ENCODE results near the gene ARHGEF6. TPM values are rescaled to one million over a fixed set of nuclear protein-coding genes. Genes with fewer than 3 reads are reported as not detected.
A peak's percentile ranks its signal among the peaks of the same experiment; 100 is the strongest.
"Not testable (repeated sequence)": the region's sequence is repeated elsewhere in the genome, so short reads cannot be mapped to it uniquely, and the experiment has no call there.

The ARHGEF6 gene
- total RNA-seq, 2 experiments from 2014 or later: 50.8 to 64.5 TPM

- intact Hi-C loops (cut with micrococcal nuclease; ENCODE audit: unreplicated experiment): no loop called here
- no TSS peak for BruUV-seq (replicated peaks)
- CTCF ChIA-PET (ENCODE audit: unreplicated experiment): no interaction called here
These were observed 26.2 kb upstream of the ARHGEF6 start for GRCh38 chrX:136806891-136807410.

GRCh38 chrX:136802515-136802914 is 21.8 kb upstream of the ARHGEF6 start:
- CTCF ChIA-PET (ENCODE audit: unreplicated experiment): no interaction called here
- H3K4me3 ChIP-seq (ENCODE audit: low read depth, low read length, poor library complexity, severe bottlenecking): no peak overlapping the region
- no peaks in the 10 kb centered on the region for H3K79me2 ChIP-seq (ENCODE audit: insufficient read depth, low read depth, low read length)
- intact Hi-C loops (cut with micrococcal nuclease; ENCODE audit: unreplicated experiment): no loop called here
- no peaks in the 10 kb centered on the region for H3K9me2 ChIP-seq (ENCODE audit: insufficient read depth, low read length)
- no peak overlapping the region for H2AFZ ChIP-seq (ENCODE audit: low read length)
- POLR2A ChIA-PET: no interaction called here
- no peaks in the 10 kb centered on the region for H3K36me3 ChIP-seq (ENCODE audit: insufficient read depth, low read length)
- no TSS peak for BruUV-seq (replicated peaks)
- TF ChIP-seq EZH2phosphoT487 (IDR thresholded peaks at IDR 0.05; ENCODE audit: borderline replicate concordance, low read depth, low read length) (no peak), CTCF (conservative IDR thresholded peaks at IDR 0.05; ENCODE audit: low read length) (no peak)
- peaks cover 8% of the 10 kb centered on the region for H3K4me1 ChIP-seq (ENCODE audit: insufficient read depth, low read length, poor library complexity, severe bottlenecking)
- DNase-seq (ENCODE audit: low spot score): no peak
- no peak overlapping the region for H3K27ac ChIP-seq (ENCODE audit: low read depth, low read length, poor library complexity, severe bottlenecking)
- no peak overlapping the region for H3K4me2 ChIP-seq (ENCODE audit: low read length)
- no peaks in the 10 kb centered on the region for H4K20me1 ChIP-seq (ENCODE audit: insufficient read depth, low read length)
- H3K9me3 ChIP-seq (ENCODE audit: low read length): no peaks in the 10 kb centered on the region

More at GRCh38 chrX:136806891-136807410, 26.2 kb upstream of the ARHGEF6 start:
- H3K4me2 ChIP-seq (ENCODE audit: low read length): no peak overlapping the region
- no peaks in the 10 kb centered on the region for H4K20me1 ChIP-seq (ENCODE audit: insufficient read depth, low read length)
- TF ChIP-seq CTCF (conservative IDR thresholded peaks at IDR 0.05; ENCODE audit: low read length): no peak
- no peak for TF ChIP-seq EZH2phosphoT487 (IDR thresholded peaks at IDR 0.05; ENCODE audit: borderline replicate concordance, low read depth, low read length)
- H3K27ac ChIP-seq (ENCODE audit: low read depth, low read length, poor library complexity, severe bottlenecking): no peak overlapping the region
- H3K4me3 ChIP-seq (ENCODE audit: low read depth, low read length, poor library complexity, severe bottlenecking): no peak overlapping the region
- H3K36me3 ChIP-seq (ENCODE audit: insufficient read depth, low read length): no peaks in the 10 kb centered on the region
- no peaks in the 10 kb centered on the region for H3K9me3 ChIP-seq (ENCODE audit: low read length)
- H3K79me2 ChIP-seq (ENCODE audit: insufficient read depth, low read depth, low read length): no peaks in the 10 kb centered on the region
- no peak for DNase-seq (ENCODE audit: low spot score)
- no peak overlapping the region for H2AFZ ChIP-seq (ENCODE audit: low read length)
- no peaks in the 10 kb centered on the region for H3K4me1 ChIP-seq (ENCODE audit: insufficient read depth, low read length, poor library complexity, severe bottlenecking)
- POLR2A ChIA-PET: interaction anchor here (0.6 to 0.7 kb wide), 2 partner anchors 102 to 675 kb away, joined by 3 to 4 read pairs; no protein-coding TSS in a partner anchor
- no peaks in the 10 kb centered on the region for H3K9me2 ChIP-seq (ENCODE audit: insufficient read depth, low read length)

- ChIA-PET CTCF (ENCODE audit: unreplicated experiment) (no interaction called here), POLR2A (no interaction called here)
- no peaks in the 10 kb centered on the region for H3K9me3 ChIP-seq (ENCODE audit: low read length)
These were observed 17.1 kb upstream of the ARHGEF6 start for GRCh38 chrX:136797787-136798186.

GRCh38 chrX:136795132-136795531 is 14.4 kb upstream of the ARHGEF6 start:
- CTCF ChIA-PET (ENCODE audit: unreplicated experiment); H3K36me3 ChIP-seq (ENCODE audit: insufficient read depth, low read length): not testable (repeated sequence)
- POLR2A ChIA-PET: interaction anchor here (1.2 kb wide), 1 partner anchor 13 kb away, joined by 3 read pairs; no protein-coding TSS in a partner anchor

More at GRCh38 chrX:136797787-136798186, 17.1 kb upstream of the ARHGEF6 start:
- no peaks in the 10 kb centered on the region for H3K36me3 ChIP-seq (ENCODE audit: insufficient read depth, low read length)
- H4K20me1 ChIP-seq (ENCODE audit: insufficient read depth, low read length): no peaks in the 10 kb centered on the region
- no peak for DNase-seq (ENCODE audit: low spot score)
- peaks cover 8% of the 10 kb centered on the region for H3K4me1 ChIP-seq (ENCODE audit: insufficient read depth, low read length, poor library complexity, severe bottlenecking)
- peak overlapping the region; percentile 37 for H3K4me2 ChIP-seq (ENCODE audit: low read length)
- no peaks in the 10 kb centered on the region for H3K9me2 ChIP-seq (ENCODE audit: insufficient read depth, low read length)
- no peaks in the 10 kb centered on the region for H3K79me2 ChIP-seq (ENCODE audit: insufficient read depth, low read depth, low read length)
- H3K4me3 ChIP-seq (ENCODE audit: low read depth, low read length, poor library complexity, severe bottlenecking): no peak overlapping the region
- no peak overlapping the region for H3K27ac ChIP-seq (ENCODE audit: low read depth, low read length, poor library complexity, severe bottlenecking)
- intact Hi-C loops (cut with micrococcal nuclease; ENCODE audit: unreplicated experiment): no loop called here
- no peak overlapping the region; the same call in 1 of the 2 replicates for H2AFZ ChIP-seq (ENCODE audit: low read length)
- BruUV-seq (replicated peaks): no TSS peak
- TF ChIP-seq CTCF (conservative IDR thresholded peaks at IDR 0.05; ENCODE audit: low read length) (no peak), EZH2phosphoT487 (IDR thresholded peaks at IDR 0.05; ENCODE audit: borderline replicate concordance, low read depth, low read length) (no peak)

More at GRCh38 chrX:136795132-136795531, 14.4 kb upstream of the ARHGEF6 start:
- intact Hi-C loops (cut with micrococcal nuclease; ENCODE audit: unreplicated experiment); H3K79me2 ChIP-seq (ENCODE audit: insufficient read depth, low read depth, low read length); BruUV-seq (replicated peaks); H3K27ac ChIP-seq (ENCODE audit: low read depth, low read length, poor library complexity, severe bottlenecking); H3K4me1 ChIP-seq (ENCODE audit: insufficient read depth, low read length, poor library complexity, severe bottlenecking); H3K9me2 ChIP-seq (ENCODE audit: insufficient read depth, low read length); H3K4me3 ChIP-seq (ENCODE audit: low read depth, low read length, poor library complexity, severe bottlenecking); H2AFZ ChIP-seq (ENCODE audit: low read length); H3K4me2 ChIP-seq (ENCODE audit: low read length); H4K20me1 ChIP-seq (ENCODE audit: insufficient read depth, low read length); H3K9me3 ChIP-seq (ENCODE audit: low read length); DNase-seq (ENCODE audit: low spot score): not testable (repeated sequence)
